PFSK-1 (cell line): Measurements from ENCODE around the gene DIP2C.

Source experiments
- POLR2AphosphoS5 ChIP-seq: IDR thresholded peaks from 2 replicates; pipeline ENCODE4 v1.6.1; 2012; ENCODE audit warnings: low read depth, mild to moderate bottlenecking, control low read depth, low read length, moderate library complexity
- SIN3A ChIP-seq: IDR thresholded peaks from 2 replicates; pipeline ENCODE4 v1.6.1; 2012; ENCODE audit warnings: mild to moderate bottlenecking, low read length, moderate library complexity, borderline replicate concordance; ENCODE audit not compliant: insufficient read depth

DNA sequence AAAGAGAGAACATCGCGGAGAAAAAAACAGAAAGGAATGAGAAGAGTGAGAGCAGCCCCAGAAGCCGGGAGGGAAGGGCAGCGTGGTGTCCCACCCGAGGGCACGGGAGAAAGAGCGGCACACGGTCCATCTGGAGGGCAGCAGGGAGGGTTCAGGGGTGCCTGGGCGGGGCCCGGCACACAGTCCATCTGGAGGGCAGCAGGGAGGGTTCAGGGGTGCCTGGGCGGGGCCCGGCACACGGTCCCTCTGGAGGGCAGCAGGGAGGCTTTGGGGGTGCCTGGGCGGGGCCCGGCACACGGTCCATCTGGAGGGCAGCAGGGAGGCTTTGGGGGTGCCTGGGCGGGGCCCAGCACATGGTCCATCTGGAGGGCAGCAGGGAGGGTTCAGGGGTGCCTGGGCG is 381.8 kb downstream of the DIP2C start:
- TF ChIP-seq SIN3A (no peak), POLR2AphosphoS5 (no peak)
